GM19467 (cell line): Measurements from ENCODE around the gene CHD6.

Source experiments
- ATAC-seq: cut with Tn5 transposase; IDR thresholded peaks from one replicate; pipeline ENCODE4 v1.9.1; 2021; ENCODE audit warnings: mild to moderate bottlenecking, moderate library complexity; ENCODE audit not compliant: unreplicated experiment

Gene CHD6

DNA sequence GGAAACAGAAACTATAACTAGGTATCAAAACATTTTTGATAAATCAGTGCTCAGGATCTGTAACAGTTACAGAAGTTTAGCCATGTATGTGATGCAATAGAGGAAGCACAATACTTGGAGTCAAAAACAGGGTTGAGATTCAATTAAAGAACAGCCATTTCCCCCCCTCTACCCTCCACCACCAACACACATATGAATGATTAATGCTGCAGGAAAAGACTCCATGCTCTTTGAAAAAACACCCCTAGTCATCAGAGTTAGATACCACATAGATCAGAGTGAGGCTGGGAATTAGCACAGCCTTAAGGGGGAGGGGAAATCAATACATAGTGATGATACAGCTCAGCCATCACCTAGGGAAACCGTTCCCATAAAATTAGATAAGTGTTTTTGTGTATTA, 142.7 kb downstream of the CHD6 start:
- no peak for ATAC-seq

DNA sequence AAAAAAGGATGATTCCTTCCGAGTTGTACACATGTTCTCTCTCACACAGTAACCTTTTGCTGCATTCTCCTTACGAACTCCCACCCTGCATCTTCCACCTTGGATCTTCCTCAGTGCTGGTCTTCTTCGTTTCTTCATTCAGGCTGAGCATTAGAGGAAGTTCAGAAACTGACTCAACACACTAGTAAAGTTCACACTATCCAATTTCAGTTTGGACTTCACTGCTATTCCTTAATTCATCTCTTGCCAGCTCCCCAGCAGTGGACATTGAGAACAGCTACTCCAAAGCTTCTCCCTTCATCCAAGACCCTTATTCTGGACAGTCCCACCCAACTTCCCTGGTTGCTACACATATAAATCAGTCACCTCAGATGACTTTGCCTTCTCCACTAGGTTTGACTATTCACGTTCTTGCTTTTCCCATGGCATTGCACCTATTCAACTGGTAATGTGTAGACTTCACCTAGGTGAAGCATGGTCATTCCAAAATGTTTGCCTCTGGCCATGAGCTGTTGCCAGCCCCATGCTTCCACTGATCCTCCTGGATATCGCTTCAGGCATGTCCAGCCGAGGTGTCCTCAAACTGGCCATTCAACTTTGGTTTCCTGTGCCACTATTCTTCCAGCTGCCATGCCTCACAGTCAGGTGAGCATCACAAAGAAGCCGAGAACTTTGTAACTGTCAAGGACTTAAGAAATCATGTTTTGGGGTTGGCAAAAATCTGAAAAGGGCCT, 147.6 kb downstream of the CHD6 start:
- no peak for ATAC-seq

DNA sequence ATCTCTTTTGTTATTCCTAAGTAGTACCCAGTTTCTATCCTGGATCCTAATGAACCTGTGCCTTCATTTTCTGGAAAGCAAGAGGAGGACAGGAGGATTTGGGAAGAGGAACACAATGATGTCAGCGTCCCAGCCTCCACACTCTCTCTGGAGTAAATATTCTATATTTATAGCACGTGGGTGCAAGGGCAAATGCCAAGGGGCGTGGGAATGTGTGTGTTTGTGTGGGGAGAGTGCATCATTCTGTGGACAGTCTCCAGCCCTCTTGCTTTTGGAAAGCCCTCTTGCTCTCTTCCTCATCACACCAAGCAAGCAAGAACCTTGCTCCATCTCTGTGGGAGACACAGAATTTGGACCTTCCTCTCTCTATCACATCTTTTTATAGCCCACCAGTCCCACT, 148.3 kb downstream of the CHD6 start:
- no peak for ATAC-seq

DNA sequence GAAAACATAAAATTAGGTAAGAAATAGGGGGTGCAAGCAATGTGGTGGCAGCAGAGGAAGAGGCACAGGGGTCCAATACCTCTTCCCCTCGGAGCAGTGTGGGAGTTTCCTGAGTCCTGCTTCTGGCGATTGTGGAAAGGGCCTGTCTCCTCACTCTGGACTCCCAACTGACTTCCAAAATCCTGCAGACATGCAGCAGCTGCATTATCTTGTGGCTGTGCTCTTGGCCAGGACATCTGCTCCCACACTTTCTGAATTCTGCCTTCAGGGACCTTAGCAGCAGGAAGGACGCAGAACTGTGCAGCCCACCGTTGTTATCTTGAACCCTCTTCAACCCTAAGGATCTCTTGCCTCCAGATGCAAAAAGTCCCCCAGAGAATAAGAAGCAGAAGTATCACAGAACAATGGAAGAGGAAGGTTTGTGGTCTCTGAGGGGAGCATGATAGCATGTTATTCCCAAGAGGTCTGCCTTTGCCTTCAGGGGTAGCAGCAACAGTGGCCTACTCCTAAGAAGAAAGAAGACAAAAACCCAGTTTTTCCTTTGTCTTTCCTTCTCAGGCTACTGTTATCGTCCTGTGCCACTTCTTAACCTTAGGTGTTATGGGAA, 149.1 kb downstream of the CHD6 start:
- ATAC-seq: no peak

DNA sequence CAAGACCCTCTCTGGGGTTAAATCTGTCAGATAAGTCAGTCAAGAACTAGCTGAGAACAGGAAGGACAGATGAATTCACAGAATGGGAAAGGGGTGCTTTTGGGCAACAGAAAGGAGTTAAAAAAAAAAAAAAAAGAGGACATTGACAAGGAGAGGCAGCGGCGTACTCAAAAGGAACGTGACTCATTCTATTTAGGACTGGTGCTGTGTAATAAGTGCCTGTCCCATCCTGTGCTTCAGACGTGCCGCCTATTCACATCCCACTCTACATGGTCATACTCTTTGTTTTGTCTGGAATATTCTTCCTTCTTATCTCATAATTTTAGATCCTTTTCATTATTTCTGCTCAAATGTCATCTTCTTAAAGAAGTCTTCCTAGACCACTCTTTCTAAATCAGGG, 150.5 kb downstream of the CHD6 start:
- ATAC-seq: no peak

DNA sequence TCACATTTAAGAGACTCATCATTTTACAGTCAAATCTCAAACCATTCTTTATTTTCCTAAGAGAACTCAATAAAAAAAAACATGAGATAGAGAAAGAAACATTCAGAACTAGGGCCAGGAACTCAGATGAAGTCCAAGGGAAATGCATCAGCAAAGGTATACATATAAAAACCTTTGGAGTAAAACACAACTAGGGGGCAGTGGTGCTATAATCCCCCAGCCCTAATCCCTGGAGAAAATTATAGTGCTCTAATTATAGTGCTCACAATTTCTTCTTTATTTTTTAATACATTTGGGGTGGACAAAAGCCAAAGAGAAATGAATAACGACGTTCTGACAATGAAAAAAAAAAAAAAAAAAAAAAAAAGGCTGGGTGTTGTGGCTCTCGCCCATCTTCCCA, 151.0 kb downstream of the CHD6 start:
- no peak for ATAC-seq

DNA sequence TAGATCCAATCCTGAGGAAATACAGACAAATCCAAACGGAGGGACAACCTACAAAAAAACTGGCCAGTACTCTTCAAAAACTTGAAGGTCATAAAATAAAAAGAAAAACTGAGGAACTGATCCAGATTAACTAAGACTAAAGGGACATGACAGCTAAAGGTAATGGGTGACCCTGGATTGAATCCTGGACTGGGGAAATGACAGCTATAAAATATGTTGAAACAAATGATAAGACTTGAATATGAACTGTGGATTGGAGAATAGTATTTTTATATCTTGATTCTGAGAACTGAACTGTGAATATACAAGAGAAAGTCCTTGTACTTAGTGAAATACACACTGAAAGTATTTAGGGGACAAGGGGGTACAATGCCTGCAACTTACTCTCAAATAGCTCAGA, 154.6 kb downstream of the CHD6 start:
- no peak for ATAC-seq

DNA sequence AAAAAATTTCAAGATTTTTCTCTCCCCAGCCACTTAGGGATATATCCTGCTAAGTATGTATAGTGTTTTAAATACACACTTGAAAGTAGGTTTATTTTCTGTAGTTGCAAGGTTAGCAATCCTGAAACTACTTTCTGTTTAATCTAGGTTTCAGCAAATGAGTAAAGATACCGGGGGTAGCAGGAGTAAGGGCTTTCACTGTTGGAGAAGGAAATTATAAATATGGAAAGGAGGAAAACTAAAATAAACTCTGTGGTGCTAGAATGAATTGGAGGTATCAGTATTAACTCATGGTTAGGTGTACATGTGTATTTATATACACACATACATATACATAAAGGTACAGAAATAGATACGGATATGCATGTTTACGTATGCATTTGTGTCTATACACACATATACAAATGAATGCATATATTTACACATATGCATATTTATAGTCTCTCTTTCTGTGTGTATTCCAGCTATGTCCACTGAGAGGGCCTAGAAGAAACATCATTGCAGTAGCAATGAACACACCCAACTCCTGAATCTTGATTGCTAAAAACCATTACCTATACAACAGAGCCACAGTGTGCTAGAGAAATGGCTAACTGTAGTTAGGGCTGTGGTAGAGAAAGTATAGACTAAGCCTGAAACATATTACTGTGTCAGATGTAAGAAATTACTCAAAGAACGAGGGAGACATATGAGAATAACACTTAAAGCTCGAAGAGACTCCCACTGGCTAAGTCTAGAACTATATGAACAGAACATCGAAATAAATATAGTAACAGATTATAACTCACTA, 155.6 kb downstream of the CHD6 start:
- no peak for ATAC-seq

DNA sequence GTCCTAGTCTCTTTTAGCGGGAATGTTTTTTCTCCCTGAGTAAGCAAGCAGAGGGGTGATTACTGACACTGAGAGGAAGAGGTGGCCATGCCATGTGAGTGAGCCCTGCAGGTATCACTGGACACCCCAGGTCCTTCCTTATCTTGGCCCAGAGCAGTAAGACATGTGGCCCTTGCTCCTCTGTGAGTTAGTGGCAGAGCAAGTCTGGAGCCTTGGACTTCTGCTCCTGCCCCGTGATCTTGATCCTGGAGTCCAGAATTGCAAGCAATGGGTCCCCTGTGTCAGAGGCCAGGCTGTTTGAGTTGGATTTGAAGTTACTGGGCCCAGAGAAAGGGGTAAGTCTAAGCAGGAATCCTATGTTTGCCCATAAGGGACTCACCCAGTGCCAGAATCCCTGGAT, 159.4 kb downstream of the CHD6 start:
- ATAC-seq: no peak

DNA sequence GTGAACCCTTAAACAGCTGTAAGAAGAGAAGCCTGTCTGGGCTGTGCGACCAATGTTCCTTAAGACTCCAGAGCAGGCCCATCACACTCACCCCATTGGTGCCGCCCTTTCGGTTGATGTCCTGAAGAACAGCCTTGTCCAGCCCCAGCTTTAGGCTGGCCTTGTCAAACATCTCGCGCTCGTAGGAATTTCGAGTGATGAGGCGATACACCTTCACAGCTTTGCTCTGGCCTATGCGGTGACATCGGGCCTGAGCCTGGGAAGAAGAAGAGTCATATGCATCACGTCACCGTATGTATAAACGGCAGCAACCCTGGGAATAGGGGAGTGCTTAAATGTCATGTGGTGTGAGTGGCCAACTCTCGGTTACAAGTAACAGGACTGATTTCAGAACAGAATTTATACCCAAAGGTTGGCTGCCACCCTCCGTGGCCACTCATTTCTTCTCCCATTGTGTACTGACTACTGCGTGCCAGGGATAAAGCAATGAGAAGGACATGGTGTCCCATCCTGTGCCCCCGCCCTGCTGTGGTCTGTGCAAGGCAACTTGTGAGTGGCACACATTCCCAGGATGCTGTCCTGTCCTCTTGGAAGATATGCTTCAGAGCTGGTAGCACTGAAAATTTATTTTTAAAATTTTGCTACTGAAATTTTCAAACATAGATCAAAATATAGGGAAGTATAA, 160.9 kb downstream of the CHD6 start:
- no peak for ATAC-seq

DNA sequence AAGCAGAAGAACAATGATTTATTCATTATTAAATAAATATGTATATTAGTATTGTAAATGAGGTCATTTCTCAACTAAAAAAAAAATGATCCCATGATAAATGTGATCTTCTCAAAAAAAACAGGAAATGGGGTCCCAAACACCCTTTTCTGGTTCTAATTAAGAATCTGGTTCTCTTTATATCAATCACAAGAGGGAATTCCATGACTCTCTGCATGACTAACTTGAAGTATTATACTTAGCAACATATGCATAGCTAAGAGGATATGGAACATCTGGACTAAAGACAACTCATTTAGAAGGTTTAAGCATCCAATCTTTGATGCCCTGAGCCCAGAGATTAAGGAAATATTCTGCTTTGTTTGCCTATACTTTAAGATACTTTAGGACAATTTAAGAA, 161.8 kb downstream of the CHD6 start:
- no peak for ATAC-seq

DNA sequence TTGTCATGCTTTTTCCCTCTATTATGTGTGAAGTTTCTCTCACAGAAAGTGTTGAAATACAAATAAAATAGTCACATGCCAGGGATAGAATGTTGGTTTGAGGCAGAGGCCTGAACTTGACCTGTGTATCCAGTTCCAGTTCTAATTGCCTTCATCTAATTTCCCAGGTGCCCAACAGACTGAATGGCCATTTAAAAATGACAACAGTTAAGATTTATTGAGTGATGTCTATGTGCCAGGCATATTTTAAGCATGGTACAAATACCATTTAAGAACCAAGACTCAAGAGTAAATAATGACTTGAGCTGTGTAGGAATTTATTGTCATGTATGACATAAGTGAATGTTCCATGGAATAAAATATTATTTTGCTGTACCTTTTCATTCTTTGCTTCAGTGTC, 163.9 kb downstream of the CHD6 start:
- no peak for ATAC-seq

DNA sequence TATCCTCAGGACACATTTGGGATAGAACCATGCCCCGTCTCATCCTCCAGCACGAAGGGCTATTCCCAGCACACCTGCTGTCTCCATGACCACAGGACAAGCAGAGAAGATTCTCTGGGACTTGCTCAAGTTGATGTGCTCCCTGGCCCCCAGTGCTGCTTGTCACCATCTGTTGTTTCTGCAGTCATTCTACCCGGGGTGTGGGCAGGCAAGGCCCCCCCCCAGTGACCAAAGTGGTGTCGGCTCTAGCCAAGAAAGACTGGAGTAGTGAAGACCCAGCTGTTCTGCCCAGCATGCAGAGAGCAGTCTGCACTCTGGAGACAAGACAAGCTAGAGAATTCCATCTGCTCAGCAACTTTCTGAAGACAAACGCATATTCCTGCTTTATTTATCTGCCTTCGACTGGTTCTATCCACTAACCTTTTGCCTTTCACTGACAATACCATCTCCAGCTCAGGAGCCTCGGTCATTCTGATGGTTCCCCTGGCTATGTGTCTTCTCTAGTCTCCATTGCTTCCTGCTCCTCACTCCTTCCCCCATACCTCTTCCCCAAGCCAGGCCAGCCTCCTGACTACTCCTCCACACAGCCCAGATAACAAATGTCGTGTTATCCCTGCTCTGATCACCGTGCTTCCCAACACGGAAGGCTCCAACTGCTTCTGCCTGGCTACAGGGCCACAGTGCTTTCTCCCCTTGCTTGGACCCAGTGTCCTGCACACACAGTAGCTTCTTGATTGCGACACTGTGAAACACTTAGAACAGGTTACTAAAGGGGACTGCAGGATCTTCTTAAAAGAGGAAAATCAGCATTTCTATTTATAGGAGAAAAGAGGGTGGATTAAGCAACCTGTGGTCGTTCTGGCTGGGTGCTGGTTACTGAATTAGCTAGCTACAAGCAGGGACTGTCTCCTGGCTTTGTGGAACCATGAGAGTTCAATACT, 164.9 kb downstream of the CHD6 start:
- no peak for ATAC-seq

DNA sequence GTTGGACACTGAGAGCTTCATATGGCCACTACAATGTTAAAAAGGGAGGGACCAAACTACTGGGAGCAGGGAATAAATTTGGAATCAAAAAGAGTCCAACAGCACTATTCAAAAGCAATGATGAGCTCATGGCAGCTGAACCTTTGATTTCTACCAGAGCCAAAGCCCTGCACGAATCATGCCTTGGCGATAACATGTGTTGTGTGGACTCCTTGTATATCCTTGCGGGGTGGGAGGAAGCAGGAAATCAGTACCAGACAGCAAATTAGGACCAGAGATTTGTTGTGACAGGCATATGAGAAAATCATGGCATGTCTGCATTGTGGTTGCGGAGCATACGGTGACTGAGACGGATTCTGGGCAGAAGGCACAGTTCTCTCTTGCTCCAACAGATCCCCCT, 166.0 kb downstream of the CHD6 start:
- no peak for ATAC-seq

DNA sequence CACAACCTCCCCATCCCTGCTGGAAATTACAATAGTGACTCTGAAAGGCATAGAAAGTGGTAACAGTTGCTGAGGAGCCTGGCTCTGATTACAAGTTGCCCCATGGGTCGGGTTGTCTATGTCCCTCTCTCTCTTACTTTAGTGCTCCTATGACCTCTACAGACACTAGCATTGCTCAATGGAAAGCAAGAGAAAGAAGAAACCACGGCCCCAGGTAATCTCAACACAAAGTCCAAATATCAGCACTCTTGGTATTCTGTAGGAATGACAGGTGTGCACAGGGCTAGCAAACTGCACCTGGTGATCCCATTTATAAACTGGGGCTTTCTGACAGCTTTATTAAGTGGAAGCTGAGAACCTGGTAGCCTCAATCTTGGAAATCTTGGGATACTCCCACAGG, 171.2 kb downstream of the CHD6 start:
- ATAC-seq: no peak

DNA sequence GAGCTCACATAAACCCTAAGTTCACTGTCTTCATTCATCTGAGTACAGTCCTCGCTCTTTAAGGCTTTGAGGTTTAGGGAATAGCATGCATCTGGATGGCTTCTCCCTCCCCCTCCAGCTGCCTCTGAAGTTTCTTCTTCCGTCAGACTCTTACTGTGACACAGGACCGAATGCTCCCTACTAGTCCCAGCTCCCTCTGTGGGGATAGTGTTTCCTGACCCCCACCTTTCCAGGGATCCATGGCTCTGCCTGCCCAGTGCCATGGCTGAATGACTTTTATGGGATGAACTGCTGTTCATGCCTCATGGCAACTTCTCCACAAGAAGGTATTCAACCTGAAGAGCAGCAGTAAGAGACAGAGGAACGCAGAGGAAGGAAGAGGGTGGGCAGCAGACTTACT, 171.7 kb downstream of the CHD6 start:
- no peak for ATAC-seq

DNA sequence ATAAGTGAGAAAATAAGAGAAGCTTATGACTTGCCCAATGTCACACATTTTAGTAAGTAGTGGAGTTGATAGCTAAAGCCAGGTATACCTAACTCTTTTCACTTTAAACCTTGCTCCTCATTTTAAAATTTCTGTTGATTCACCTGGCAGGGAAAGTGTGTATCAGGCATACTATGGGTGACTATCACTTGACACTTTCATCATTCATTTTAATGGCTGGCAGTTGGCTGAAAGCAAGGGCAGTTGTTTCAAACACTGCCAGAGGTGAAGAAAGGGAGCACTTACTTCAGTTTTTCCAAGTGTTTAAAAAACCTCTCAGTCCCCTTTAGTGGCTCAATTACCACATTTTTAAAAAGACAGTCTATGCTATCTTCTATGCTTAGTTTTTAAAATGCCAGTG, 173.4 kb downstream of the CHD6 start:
- no peak for ATAC-seq

DNA sequence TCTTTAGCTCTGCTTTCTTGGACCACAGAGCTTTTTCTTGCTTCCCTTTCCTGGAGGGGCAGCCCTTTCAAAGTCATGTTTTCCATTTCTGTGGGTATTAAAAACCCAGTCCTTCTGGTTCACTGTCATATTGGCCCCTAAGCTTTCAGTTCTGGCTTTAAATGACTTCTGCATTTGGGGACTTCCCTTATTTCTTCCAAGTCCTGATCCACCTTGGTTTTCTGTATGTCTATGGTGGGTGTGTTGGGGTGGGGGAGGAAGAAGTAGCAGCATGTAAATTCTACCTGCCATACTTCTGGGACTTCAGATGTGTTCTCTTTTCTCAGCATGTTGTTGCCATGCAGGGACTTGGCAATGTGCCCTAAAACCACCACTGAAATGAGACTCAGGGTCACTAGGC, 174.5 kb downstream of the CHD6 start:
- no peak for ATAC-seq

DNA sequence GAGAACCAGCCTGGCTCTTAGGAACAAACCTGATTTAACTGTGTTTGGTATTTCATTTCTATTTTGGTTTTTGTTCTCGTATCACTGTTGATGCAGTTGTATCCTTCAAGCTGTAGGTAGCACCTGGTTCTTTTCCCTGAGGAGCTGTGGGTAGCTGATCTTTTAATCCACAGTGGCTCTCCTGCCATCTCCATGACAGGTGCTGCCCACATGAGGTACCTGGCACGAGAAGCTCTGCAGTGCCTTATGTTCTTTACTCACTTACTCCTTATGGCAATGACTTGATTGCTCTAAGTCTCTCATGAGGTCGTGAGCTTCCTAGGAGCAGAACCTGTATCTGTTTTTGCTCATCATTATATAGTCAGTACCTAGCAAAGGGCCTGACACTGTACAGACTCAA, 177.3 kb downstream of the CHD6 start:
- no peak for ATAC-seq

DNA sequence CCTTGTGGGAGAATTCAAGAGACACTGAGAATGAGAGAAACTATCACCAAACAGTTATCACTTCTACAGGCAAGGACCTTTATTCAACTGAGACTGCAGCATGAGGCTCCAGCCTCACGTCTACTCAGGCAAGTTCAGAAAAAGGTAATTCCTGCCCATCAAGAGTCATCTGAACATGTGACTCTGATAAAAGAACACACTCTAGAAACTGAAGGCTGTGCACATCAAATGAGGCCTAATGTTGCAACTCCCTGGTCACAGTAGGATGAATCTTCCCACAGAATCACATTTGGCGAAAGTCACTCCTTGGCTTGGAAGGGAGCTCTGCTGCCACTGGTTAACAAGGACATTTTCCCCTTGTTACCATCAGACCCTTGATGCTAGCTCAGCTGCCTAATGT, 180.3 kb downstream of the CHD6 start:
- ATAC-seq: no peak

DNA sequence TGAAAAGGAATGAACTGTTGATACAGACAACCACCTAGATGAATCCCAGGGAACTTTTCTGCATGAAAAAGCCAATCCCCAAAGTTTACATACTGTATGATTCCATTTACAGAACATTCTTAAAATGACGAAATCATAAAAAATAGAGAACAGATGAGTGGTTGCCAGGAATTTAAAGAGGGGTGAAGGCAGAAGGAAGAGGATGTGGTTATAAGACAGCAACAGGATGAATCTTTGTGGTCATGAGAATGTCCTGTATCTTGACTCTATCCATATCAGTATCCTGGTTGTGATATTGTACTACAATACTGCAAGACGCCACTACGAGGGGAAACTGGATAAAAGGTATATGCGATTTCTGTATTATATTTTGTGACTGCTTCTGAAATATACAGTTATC, 181.5 kb downstream of the CHD6 start:
- ATAC-seq: no peak
